ENCODE data around the gene C14orf119.

C14orf119 gene

DNA sequence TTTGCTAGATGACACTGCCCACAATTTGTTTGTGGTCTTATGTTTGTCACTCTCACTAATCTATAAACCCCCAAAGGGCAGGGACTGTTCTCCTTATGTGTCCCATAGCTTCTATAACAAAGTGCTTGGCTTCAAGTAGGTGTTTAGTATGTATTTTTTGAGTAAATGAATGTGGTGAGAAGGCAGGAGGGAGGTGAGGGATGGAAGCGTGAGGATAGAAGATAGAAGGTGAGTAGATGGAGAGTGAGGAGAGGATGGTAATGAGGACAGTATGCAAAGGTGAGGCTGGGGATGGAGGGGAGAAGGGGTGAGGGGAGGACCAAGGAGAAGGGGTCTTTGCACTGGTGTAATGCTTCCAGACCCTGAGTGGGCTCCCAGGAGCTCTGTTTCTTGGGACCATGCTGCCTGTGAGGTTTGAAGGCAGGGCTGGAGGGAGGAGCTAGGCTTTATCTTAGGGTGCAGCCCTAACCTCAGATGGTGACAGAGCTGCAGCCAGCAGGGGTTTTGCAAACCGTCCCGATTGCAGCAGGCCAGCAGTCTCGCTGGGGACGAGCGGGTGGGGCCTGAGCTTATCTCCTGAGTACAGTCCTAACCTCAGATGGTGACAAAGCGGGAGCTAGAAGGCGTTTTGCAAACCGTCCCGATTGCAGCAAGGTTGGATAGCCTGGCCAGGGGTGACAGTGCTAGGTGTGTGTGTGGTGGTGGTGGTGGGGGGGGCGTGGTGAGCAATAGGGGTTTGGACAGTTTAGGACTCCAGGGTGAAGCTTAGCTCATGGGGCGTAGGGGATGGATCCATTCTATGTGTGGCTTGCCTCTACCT, 17.3 kb downstream of the C14orf119 start:
- DNase-seq, result no peak

DNA sequence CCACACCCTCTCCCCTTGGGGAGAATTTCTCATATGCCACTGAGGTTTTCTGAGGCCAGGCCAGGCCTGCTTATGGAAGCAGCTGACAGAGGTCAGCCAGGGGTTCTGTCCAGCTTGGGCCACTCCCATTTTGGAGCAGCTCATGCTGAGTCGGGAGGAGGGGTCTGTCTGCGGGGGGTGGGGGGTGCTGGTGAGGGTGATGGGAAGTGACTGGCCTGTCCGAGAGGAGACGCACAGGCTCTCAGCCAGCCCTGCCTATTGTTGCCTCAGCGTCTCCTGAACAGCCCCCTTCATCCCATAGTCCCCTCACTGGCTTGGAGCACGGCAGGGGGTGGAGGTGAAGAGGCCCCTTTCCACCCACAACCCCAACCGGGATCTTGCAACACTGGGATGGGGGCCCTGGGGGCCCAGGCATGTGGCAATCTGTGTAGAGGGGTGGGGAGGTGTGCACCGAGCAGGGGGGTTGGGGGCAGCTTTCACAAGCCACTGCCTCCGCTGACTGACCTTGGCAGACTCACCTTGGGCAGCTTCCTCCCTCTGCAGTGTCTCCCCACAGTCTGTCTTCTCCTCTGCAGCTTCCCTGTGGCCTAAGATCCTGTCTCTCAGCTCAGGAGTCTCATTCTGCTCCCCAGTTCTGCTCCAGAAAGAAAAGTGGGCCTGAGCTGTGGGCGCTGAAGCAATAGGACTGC, 18.3 kb downstream of the C14orf119 start:
- DNase-seq, result no peak

DNA sequence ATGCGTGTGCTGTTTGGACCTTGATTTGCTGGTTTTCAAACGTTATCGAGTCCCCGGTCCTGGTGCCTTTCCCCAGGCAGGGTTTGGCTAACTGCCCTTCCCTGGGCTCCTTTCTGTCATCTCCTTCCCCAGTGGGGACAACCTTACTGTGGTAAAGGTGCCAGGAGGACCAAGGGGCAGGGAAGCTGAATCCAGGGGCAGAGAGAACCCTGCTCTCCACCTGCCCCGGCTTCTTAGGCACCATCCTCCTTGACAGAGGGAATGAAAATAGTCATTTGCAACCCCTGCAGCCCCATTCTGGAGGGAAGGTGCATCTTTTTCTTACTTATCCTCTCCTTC, 18.8 kb downstream of the C14orf119 start:
- DNase-seq, result no peak

DNA sequence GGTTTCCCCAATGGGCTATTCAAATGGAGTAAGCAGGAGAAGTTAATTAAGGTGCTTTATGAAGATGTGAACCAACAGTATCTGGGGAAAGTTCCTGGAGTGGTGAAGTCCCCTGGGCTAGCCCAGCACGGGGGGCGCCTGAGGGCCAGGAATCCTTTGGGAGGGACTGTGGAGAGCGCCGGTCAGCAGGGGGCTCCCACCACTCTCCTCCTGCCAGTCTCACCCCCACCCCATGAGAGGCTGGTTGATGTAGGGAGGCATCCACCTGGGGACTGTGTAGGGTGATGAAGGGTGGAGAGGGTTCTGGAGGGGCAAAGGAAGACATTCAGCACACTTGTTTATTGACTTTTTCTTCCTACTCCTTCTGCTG, 19.3 kb downstream of the C14orf119 start:
- no peak for DNase-seq

DNA sequence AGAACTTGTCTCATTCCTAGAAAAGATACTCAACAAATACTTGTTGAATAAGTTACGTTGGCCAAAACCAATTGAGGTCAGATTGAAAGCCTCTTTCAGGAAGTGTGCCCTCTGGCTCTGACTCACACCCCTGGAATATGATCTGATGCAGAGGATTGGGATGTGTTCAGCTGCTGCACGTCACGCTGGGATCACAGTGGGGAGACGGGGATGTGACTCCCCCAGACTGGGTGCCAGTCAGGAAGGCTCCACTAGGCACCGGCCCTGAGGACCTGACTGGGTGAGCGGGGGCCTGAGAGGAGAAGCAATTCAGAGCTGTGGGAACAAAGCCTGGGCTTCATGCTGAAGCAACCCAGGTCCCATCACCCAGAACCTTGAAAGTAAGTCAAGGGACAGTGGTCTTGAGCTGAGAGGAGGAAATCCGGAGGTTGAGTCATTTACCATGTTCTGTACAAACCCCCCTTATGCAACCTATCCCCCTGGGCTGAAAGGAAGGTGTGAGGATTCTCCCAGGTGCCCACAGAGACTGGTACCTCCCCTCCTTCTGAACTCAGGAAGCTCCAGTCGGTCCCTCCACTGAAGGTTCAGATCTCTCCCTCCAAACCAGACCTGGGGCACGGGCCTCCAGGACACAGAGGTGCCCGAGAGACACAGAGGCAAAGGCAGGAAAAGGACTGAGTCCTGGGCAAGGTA, 19.9 kb downstream of the C14orf119 start:
- peak; percentile 58 for DNase-seq

DNA sequence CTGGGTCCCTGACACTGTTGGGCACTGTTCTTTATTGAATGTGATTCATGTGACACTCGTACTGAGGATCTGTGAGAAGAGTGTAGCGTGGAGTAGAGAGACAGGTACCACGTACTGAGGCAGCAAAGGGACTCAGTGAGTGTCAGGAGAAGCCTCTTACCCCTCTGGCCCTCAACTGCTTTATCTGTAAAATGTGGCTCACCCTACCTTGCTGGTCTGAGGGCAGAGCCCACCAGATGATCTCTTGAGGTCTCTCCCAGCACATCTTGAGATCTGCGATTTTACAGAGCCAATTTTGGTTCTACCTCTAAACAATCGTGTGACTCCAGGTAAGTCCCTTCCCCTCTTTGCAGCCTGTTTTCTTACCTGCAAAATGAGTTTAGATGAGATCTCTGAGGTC, 20.6 kb downstream of the C14orf119 start:
- DNase-seq, result no peak

DNA sequence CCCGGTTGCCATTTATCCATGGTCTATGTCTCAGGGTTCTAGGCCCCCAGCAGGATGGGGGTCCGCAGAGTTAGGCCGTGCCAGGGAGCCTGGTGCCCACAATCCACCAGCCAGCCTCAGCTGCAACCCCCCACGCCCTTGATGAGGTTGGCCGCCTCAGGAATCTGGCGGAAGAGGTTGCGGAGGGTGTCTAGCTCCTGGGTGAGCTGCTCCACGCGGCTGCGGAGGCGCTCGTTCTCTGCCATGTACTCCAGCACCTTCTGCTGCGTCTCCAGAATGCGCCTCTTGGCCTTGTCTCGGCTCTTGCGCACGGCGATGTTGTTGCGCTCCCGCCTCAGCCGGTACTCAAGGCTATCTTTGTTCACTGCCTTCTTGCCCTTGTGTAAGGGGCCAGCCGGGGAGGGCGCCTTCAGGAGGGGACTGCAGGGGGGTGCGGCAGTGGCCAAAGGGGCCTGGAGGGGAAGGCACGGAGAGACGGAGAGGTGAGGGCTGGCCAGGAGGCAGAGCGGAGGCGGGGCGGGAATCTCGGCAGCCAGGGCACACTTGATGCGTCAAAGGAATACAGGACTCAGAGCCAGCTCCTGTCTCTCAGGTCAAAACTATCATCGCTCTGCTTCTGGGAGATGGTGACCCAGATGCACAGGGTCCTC, 22.2 kb downstream of the C14orf119 start:
- DNase-seq, result no peak

DNA sequence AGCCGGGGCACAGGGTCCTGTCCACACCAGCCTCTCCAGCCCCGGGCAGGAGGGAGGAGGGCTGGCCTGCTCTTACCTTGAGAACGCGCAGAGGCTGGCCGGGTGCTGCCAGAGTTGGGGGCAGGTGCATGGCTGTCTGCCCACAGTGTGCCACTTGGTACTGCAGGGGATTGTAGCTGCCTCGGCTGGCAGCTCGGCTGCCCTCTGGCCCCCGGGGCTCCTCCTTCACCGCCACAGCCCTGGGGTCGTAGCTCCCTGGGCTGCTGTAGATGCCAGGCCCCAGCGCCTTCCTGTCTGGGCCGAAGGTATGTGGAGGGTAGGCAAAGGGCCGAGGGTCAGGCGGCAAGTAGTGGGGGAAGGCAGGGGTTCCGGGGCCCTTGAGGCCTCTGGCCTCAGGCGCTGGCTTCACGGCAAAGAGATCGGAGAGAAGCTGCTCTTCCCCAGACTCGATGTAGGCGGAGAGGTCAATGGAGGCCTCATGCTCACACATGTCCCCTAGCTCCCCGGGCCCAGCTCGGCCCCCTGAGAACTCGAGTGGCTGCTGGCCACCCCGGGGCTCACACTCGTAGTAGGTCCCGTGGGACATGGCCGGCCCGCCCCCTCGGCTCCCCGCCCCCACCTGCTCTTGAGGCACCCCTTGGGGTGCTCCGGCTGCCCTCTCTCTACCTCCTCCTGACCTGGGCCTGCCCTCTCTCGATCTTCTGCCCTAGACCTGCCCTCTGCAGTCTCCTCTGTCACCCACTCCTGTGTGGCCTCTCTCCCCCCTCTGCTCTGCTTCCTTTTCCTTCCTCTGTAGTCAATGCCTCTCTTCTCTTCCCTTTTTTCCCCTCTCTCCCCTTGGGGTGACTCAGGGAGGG, 23.4 kb downstream of the C14orf119 start, which contains the start of gene CEBPE:
Gene CEBPE (minus strand): TSS at position 750 of the 857 bp plus-strand sequence. CDS start 164 bp downstream, at position 586.
- DNase-seq, result no peak

DNA sequence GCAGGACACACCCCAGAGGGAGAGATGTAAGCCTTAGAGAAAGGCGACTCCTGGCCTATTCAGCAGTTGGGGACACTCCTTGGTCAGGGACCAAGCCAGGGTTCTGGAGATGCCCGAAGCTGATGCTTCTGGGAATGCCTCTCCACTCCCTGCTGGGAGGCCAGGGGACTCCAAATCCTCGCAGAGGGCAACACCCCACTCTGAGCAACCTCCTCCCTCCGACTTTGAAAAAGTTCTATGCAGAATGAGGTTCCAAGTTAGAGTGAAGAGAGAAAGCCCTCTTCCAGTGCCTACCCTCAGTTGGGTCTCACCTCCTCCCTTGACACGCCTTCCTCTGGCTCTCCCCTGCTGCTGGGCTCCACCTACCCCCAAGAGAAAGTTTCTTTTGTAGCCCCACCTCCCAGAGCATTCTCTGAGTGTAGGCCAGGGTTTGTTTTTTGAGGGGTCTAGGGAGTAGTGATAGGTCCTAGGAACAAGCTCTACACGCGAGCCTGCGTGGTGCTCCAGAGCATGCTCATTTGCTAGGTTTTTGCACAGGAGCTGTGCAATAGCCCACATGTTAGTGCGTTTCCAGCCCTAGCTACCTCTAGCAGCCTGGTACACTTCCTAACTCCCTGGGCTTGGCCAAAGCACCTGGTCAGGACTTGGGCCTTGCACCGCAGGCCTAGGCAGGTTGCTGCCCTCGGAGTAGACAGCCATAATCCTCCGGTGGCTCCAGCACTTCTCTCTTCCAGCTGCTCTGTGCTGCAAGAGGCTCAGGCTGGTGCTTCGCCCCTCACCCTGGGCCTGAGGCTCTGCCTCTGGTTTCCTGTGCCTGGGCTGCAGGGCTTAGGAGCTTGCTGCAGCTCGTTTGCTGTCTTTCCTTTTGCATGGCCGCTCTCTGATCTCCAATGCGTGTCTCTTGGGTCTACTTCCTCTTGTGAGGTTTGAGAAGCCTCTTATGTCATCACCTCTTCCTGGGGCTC, 24.3 kb downstream of the C14orf119 start:
- no peak for DNase-seq

DNA sequence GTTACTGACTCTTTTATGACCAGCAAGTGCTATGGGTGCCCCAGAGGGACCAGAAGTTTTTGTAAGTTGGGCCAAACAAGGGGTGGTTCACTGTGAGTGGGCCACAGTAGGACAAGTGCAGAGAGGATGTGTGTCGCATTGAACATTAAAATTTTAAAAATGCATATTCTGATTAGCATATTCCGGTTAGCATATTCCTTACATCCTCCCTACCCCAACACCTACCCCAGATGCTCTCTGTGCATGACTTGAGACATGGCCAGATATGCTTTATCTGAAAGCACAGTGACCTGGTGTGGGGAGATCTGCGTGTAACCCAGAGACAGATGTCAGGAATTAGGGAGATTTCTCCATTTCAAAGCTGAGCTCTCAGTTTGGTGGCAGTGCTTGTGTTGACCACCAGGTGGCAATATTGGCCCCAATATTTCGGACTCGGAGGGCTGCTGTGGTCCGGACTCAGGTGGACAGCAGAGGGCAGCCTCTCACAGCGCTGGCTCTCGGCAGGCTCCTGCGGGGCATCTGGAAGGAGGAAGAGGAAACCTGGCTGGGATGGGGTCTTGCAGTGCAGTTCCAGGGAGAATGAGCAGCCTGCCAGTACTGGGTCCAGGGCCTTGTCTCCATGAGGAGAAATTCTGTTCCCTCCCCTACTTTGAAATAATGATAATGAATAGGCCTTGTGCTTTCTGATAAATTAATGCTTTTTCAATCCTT, 25.4 kb downstream of the C14orf119 start:
- peak; percentile 80 for DNase-seq

DNA sequence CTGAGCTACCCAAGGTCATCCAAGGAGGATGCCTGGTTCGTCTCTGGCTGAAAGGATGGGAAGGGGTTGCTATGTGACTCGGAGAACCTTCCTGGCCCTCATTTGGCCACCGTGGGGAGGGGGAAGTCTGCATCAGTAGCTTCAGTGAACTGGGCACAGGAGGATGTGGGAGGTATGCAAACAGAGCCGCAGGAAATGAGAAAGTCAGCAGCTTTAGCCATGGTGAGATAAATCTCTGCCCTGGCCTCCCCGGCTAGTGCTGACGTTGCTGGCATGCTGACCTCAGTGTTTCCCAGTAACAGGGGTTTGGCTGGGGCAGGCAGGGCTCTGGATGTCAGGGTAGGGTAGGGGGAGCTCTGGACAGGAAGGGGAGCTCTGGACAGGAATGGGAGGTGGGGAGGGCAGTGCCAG, 26.1 kb downstream of the C14orf119 start:
- DNase-seq, result no peak

DNA sequence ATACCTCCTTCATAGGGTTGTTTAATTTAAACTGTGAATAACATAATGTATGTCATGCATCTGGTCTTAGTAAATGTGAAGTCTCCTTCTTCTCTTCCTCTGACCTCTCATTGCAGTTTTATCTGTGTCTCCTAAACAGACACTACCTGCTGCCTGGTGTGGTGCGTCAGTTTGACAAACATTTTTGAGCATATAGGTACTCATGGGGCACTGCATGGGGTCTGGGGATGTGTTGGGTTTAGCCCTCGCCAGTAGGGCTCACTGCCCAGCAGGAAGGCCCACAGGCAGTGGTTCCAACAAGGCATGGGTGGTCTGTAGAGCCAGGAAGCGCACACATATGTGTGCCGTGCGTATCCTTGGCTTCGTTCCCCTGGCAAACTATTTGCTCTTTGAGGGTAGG, 26.8 kb downstream of the C14orf119 start:
- no peak for DNase-seq

DNA sequence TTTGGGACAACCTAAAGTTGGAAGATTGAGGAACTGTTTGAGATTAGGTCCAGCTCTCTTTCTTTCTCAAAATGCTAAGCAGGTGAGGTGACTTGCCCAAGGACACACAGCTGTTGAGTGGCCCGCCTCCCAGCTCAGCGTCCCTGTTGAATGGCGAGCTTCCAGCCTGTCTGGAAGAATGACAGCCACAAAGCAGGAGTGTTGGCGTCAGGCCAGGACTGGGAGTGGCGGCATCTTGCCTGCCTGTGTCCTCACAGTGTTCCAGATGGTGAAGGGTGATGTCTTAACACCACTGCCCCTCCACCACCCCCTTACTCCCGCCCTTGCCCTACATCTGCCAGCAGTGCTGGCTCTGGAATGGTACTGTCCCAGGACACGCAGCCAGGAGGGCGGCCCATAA, 28.1 kb downstream of the C14orf119 start:
- DNase-seq, result no peak

DNA sequence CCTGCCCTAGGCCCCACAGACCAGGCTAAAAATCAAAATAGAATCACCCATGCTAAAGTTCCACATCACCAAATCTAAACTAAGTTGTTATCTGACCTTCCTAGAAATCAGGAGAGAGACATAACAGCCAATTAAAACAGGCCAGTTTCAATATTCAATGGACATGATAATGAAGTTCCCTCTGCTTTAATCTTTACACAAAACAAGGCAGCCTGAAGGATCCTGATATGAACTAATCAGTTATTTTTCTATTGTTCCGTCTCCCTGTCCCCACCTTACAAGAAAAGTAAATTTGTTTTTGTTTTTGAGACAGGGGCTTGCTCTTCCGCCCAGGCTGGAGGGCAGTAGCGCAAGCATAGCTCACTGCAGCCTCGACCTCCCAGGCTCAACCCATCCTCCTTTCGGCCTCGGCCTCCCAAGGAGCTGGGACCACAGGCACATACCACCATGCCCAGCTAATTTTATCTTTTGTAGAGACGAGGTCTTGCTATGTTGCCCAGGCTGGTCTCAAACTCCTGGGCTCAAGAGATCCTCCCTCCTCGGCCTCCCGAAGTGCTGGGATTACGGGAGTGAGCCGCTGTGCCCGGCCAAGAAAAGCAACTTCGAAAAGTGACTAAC, 29.1 kb downstream of the C14orf119 start:
- no peak for DNase-seq

DNA sequence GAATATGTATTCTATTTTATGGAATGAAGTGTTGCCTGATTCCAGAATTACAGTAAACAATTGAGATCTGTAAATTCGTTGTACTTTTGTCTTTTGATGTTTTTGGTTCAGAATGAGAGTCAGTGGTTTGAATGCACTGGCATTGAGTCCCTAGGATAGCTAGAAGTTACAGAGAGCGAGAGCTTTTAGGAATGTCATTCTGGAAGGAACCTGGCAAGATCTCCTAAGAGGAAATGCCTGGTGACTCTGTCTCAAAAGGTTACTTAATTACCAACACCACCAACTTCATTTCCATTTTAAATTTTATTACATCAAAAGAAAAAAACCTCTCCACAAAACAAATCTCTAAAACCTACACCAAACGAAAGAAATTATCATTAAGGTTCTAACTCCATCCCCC, 29.7 kb downstream of the C14orf119 start:
- DNase-seq, result no peak

DNA sequence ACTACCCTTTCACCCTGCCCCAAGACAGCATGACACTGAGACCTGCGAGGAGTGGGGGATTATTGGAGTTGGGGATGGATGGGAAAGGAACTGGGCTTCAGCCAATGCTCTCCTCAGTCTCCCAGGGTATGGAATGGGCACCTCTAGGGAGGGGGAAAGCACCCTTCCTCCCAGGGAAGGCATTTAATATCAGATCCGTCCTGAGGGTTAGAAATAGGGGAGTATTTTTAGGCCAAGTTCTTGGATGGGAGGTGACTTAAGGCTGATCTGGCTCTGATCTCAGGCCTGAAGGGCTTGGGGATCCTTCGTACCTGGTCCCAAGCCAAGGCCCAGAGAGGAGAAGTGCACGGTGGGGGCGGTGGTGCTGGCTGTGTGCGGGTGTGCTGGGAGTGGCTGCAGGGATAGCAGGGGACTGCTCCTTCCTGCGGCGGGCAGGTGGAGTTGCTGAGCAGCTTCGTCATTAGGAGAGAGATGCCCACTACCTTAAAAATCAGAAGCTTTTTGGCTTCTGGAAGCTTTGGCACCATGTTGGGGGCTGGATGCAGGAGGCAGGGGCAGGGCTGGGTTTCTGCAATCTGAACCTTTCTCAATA, 30.7 kb downstream of the C14orf119 start:
- no peak for DNase-seq

DNA sequence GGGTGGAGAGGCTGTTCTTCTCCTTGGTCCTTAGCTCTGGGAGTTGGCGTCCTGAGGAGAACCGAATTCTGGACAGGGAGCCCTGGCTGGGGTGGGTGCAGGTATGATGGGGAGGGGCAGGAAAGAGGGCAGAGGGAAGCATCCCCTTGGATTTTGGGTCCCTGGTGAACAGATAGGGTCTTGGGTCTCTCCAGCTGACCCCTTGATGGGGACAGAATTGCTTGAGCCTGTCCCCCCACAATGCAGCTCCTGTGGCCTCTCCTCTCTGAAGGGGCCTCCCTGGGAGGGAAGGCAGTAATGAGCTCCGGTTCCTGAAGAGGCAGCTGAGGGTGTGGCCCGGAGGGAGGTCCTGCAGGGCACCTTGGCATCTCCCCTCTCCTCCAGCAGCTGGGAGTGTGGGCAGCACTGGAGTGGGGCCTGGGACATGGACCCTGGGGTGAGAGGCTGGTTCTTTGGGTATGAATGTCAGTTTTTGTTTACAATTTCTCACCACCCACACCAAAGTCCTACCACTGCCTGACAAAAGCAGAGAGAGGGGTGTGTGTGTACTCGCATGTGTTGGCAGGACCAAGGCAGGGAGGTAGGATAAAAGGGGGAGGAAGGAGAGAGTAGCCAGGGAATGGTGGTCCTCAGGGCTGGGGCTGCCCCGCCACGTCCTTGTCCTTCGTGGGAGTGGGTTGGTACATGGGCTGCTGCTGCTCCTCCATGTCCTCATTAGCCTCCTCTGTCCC, 31.4 kb downstream of the C14orf119 start:
- no peak for DNase-seq

DNA sequence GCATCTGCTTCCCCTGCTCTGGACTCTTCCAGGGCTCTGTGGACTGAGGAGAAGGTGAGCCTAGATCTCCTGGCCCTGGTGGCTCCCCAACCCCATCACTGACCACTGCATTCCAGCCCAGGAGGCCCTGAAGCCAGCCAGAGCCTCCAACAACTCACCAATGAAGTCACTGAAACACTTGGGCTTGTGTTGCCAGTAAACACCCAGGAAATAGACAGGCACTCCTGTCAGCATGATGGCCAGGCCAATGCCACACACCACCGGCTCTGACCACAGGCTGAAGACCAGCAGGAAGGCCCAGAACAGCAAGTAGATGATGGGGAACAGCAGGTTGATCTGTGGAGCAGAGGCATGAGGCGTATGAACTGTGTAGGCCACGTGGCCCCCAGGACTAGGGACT, 32.6 kb downstream of the C14orf119 start:
- no peak for DNase-seq

All from 8988T (cell line).